Measurements from ENCODE around the gene KCNJ5.

Gene KCNJ5

GRCh38 chr11:128890543-128891368, at the start of gene KCNJ5:
Gene KCNJ5, plus strand, starts transcription at chr11:128891356. Its CDS starts 19,918 bp downstream, at chr11:128911274.
- no peak for DNase-seq

- DNase-seq, result no peak
Observed at GRCh38 chr11:128841461-128842072, 49.6 kb upstream of the KCNJ5 start.

GRCh38 chr11:128843198-128843785, 47.9 kb upstream of the KCNJ5 start:
- DNase-seq, result no peak

GRCh38 chr11:128845334-128845780, 45.8 kb upstream of the KCNJ5 start:
- no peak for DNase-seq

- no peak for DNase-seq
Observed at GRCh38 chr11:128846985-128847384, 44.2 kb upstream of the KCNJ5 start.

- DNase-seq, result peak; percentile 72
Observed at GRCh38 chr11:128848815-128849455, 42.2 kb upstream of the KCNJ5 start.

GRCh38 chr11:128852327-128853023, 38.7 kb upstream of the KCNJ5 start:
- DNase-seq, result no peak

- no peak for DNase-seq
Observed at GRCh38 chr11:128853559-128853958, 37.6 kb upstream of the KCNJ5 start.

GRCh38 chr11:128854841-128855240, 36.3 kb upstream of the KCNJ5 start:
- no peak for DNase-seq

- no peak for DNase-seq
Observed at GRCh38 chr11:128856241-128856640, 34.9 kb upstream of the KCNJ5 start.

- DNase-seq, result no peak
Observed at GRCh38 chr11:128857341-128857740, 33.8 kb upstream of the KCNJ5 start.

GRCh38 chr11:128859563-128860441, 31.4 kb upstream of the KCNJ5 start:
- DNase-seq, result peak; percentile 65

- DNase-seq, result no peak
Observed at GRCh38 chr11:128860571-128861361, 30.4 kb upstream of the KCNJ5 start.

- no peak for DNase-seq
Observed at GRCh38 chr11:128862406-128862805, 28.8 kb upstream of the KCNJ5 start.

- DNase-seq, result no peak
Observed at GRCh38 chr11:128862908-128863660, 28.1 kb upstream of the KCNJ5 start.

GRCh38 chr11:128865490-128865889, 25.7 kb upstream of the KCNJ5 start:
- no peak for DNase-seq

GRCh38 chr11:128867277-128867676, 23.9 kb upstream of the KCNJ5 start, which contains the start of gene KCNJ1:
Gene KCNJ1, minus strand, starts transcription at chr11:128867296. Its CDS starts 27,053 bp downstream, at chr11:128840243.
- DNase-seq, result no peak

GRCh38 chr11:128868841-128869671, 22.1 kb upstream of the KCNJ5 start:
- DNase-seq, result no peak

GRCh38 chr11:128871168-128871610, 20.0 kb upstream of the KCNJ5 start:
- DNase-seq, result no peak
